Measurements from ENCODE around the gene MTMR12. TPM values are rescaled to one million over a fixed set of nuclear protein-coding genes. Genes with fewer than 3 reads are reported as not detected.

Gene MTMR12
- total and polyA plus RNA-seq, 2 experiments from 2014 or later, result 5.5 to 13.4 TPM

DNA sequence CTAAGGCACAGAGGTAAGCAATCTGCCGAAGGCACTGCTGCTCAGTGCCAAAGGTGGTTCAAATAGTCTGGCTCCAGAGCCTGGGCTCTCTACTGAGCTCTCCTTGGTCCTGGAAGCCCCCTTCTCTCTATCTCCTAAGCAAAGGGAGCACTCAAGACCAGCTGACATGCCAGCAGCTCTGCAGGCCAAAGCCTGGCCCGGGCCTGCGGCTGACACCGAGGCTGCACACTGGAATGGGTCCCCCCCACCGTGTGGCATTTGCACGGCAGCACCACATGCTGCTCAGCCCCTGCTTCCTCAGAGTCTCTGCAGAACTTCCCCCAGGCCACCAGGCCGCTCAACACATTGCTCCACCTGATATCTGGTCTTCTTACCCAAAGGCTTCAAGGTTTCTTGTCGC is 80.8 kb downstream of the MTMR12 start:
- in situ Hi-C loops (cut with MboI), result loop anchor here (25.0 kb wide), 1 partner anchor 380 kb away; no protein-coding TSS in a partner anchor
- no peak overlapping the region for H3K9ac ChIP-seq

DNA sequence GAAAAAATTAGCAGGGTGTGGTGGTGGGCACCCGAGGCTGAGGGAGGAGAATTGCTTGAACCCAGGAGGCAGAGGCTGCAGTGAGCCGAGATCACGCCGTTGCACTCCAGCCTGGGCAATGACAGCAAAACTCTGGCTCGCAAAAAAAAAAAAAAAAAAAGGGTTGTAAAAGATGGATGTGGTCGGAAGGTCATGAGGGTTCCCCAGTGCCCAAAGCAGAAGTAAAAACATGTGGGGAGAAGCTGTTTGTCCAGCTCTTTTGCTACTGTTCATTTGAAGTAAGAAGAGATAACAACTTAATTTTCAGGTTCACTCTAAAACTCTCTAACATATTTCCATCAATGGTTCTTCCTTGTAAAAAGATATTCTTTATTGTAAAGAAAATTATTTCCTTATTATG is 81.5 kb downstream of the MTMR12 start:
- H3K9me2 ChIP-seq (ENCODE audit: insufficient read depth), result no peaks in the 10 kb centered on the region
- TF ChIP-seq EZH2phosphoT487 (IDR thresholded peaks at IDR 0.05; ENCODE audit: insufficient read depth, low read depth), result no peak
- no peak for TF ChIP-seq EZH2 (IDR thresholded peaks at IDR 0.05; ENCODE audit: insufficient read depth, poor library complexity, severe bottlenecking)
- no peaks in the 10 kb centered on the region for H3K9me3 ChIP-seq (ENCODE audit: low read depth)
- peaks cover 16% of the 10 kb centered on the region; the same call in 1 of the 2 replicates for H3K36me3 ChIP-seq (ENCODE audit: low read depth)
- H3K4me1 ChIP-seq (ENCODE audit: insufficient read depth), result peaks cover 10% of the 10 kb centered on the region
- H3K9ac ChIP-seq, result no peak overlapping the region
- in situ Hi-C loops (cut with MboI), result loop anchor here (25.0 kb wide), 1 partner anchor 381 kb away; no protein-coding TSS in a partner anchor
- H3K27ac ChIP-seq, result no peak overlapping the region
- H2AFZ ChIP-seq, result no peak overlapping the region
- no peak overlapping the region for H3K4me2 ChIP-seq (ENCODE audit: unreplicated experiment)
- WGBS, 2 experiments (ENCODE audit: low coverage in 1 of 2, low lambda C conversion rate in 2 of 2, missing lambda C conversion rate in 2 of 2), result 76 to 87% methylated on average over 5 to 6 of the region's 6 CpGs
- H3K79me2 ChIP-seq (ENCODE audit: insufficient read depth), result no peaks in the 10 kb centered on the region
- no peaks in the 10 kb centered on the region for H4K20me1 ChIP-seq (ENCODE audit: insufficient read depth)
- no peak for DNase-seq
- H3K4me3 ChIP-seq, result no peak overlapping the region
- H3K27me3 ChIP-seq (replicated peaks; ENCODE audit: insufficient read depth), result no peaks in the 10 kb centered on the region
- H3F3A ChIP-seq (ENCODE audit: insufficient read depth), result peaks cover 30% of the 10 kb centered on the region

More for the DNA sequence above, 80.8 kb downstream of the MTMR12 start:
- Histone ChIP-seq H2AFZ (no peak overlapping the region), H3K36me3 (ENCODE audit: low read depth) (peaks cover 9% of the 10 kb centered on the region; the same call in 1 of the 2 replicates), H3K79me2 (ENCODE audit: insufficient read depth) (no peaks in the 10 kb centered on the region), H3K27me3 (replicated peaks; ENCODE audit: insufficient read depth) (no peaks in the 10 kb centered on the region), H3K27ac (no peak overlapping the region), H3K9me3 (ENCODE audit: low read depth) (no peaks in the 10 kb centered on the region), H3K4me2 (ENCODE audit: unreplicated experiment) (no peak overlapping the region), H3F3A (ENCODE audit: insufficient read depth) (peaks cover 30% of the 10 kb centered on the region), H3K4me3 (no peak overlapping the region), H4K20me1 (ENCODE audit: insufficient read depth) (no peaks in the 10 kb centered on the region), H3K9me2 (ENCODE audit: insufficient read depth) (no peaks in the 10 kb centered on the region), H3K4me1 (ENCODE audit: insufficient read depth) (peaks cover 10% of the 10 kb centered on the region)
- TF ChIP-seq EZH2 (IDR thresholded peaks at IDR 0.05; ENCODE audit: insufficient read depth, poor library complexity, severe bottlenecking) (no peak), EZH2phosphoT487 (IDR thresholded peaks at IDR 0.05; ENCODE audit: insufficient read depth, low read depth) (no peak)
- DNase-seq, result no peak
- 30 to 37% methylated on average over 8 of the region's 8 CpGs for WGBS, 2 experiments (ENCODE audit: low coverage in 1 of 2, low lambda C conversion rate in 2 of 2, missing lambda C conversion rate in 2 of 2)

DNA sequence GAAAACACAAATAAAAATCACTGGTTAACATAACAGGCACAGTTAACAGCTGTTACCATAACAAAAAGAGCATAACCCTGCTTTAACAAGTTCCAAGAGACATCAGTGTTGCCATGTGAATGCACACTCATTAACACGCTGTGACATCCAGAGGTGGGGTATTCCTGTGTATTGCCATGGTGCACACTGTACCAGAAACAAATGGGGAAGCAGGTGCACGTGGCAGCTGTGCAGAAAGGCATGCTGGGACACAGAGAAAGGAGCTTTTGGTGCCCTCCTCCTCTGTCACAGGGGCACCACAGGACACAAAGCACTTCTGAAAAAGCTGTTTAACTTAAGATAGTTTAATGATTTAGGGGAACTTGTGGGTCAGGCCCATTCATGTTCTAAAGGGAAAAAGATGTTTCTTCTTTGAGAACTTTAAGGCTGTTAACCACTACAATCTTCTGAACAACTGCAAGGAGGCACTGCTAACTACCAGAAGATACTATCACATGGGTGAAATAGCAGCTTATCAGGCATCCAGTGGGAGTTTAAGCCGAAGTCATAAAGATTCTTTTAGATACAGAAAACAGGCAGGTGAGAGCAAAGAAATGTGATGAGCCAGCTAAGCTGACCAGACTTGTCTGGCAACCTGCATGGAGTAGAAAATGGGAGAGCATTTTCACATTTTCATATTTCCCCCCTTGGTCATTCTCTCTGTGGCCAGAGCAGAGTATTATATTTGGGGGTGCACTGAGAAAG is 82.2 kb downstream of the MTMR12 start:
- WGBS, 2 experiments (ENCODE audit: low coverage in 1 of 2, low lambda C conversion rate in 2 of 2, missing lambda C conversion rate in 2 of 2), result 94 to 95% methylated on average over 3 of the region's 3 CpGs
- H3K79me2 ChIP-seq (ENCODE audit: insufficient read depth), result no peaks in the 10 kb centered on the region
- no peaks in the 10 kb centered on the region for H3K9me3 ChIP-seq (ENCODE audit: low read depth)
- in situ Hi-C loops (cut with MboI), result loop anchor here (25.0 kb wide), 1 partner anchor 382 kb away; no protein-coding TSS in a partner anchor
- no peak overlapping the region for H3K9ac ChIP-seq
- H3K4me2 ChIP-seq (ENCODE audit: unreplicated experiment), result no peak overlapping the region
- no peak overlapping the region for H3K4me3 ChIP-seq
- H3K4me1 ChIP-seq (ENCODE audit: insufficient read depth), result peaks cover 14% of the 10 kb centered on the region
- no peak overlapping the region for H2AFZ ChIP-seq
- peaks cover 16% of the 10 kb centered on the region; the same call in 1 of the 2 replicates for H3K36me3 ChIP-seq (ENCODE audit: low read depth)
- no peaks in the 10 kb centered on the region for H4K20me1 ChIP-seq (ENCODE audit: insufficient read depth)
- DNase-seq, result no peak
- H3K27ac ChIP-seq, result no peak overlapping the region
- TF ChIP-seq EZH2 (IDR thresholded peaks at IDR 0.05; ENCODE audit: insufficient read depth, poor library complexity, severe bottlenecking), result no peak
- no peak for TF ChIP-seq EZH2phosphoT487 (IDR thresholded peaks at IDR 0.05; ENCODE audit: insufficient read depth, low read depth)
- H3K27me3 ChIP-seq (replicated peaks; ENCODE audit: insufficient read depth), result no peaks in the 10 kb centered on the region
- H3F3A ChIP-seq (ENCODE audit: insufficient read depth), result peaks cover 26% of the 10 kb centered on the region
- H3K9me2 ChIP-seq (ENCODE audit: insufficient read depth), result no peaks in the 10 kb centered on the region

DNA sequence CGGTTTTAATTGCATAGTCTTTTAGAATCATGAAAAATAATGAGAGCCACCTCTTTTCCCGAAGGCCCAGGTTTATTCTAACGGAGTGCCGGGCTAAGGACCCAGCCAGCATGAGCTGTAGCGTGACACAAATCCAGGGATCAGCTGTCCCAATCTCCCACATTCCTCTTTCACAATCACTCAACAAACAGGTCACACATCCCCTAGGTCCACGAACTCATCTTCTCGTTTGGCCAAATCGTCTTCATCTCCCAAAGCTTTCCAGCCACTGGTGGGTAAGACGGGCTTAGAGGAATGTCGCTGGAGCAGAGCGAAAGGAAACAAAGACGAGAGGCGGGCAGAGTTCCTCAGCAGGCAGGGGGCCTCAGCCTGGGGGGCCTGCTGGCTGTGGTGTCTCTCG is 83.2 kb downstream of the MTMR12 start:
- Histone ChIP-seq H3K4me2 (ENCODE audit: unreplicated experiment) (no peak overlapping the region), H2AFZ (no peak overlapping the region), H3K27ac (no peak overlapping the region), H4K20me1 (ENCODE audit: insufficient read depth) (no peaks in the 10 kb centered on the region), H3K36me3 (ENCODE audit: low read depth) (0 out of 2 replicates have a peak, but pooled peaks cover 10% of the 10 kb centered on the region), H3K27me3 (replicated peaks; ENCODE audit: insufficient read depth) (no peaks in the 10 kb centered on the region), H3F3A (ENCODE audit: insufficient read depth) (peaks cover 25% of the 10 kb centered on the region), H3K79me2 (ENCODE audit: insufficient read depth) (no peaks in the 10 kb centered on the region), H3K9me3 (ENCODE audit: low read depth) (no peaks in the 10 kb centered on the region), H3K4me1 (ENCODE audit: insufficient read depth) (peaks cover 18% of the 10 kb centered on the region), H3K9me2 (ENCODE audit: insufficient read depth) (no peaks in the 10 kb centered on the region), H3K9ac (no peak overlapping the region), H3K4me3 (no peak overlapping the region)
- in situ Hi-C loops (cut with MboI), result loop anchor here (25.0 kb wide), 1 partner anchor 383 kb away; no protein-coding TSS in a partner anchor
- TF ChIP-seq EZH2 (IDR thresholded peaks at IDR 0.05; ENCODE audit: insufficient read depth, poor library complexity, severe bottlenecking), result no peak
- no peak for TF ChIP-seq EZH2phosphoT487 (IDR thresholded peaks at IDR 0.05; ENCODE audit: insufficient read depth, low read depth)
- WGBS, 2 experiments (ENCODE audit: low coverage in 1 of 2, low lambda C conversion rate in 2 of 2, missing lambda C conversion rate in 2 of 2), result 93 to 96% methylated on average over 14 of the region's 14 CpGs
- no peak for DNase-seq

Measured in GM23248 (cell line).